H9 (cell line): ENCODE results near the gene COX5A. TPM values are rescaled to one million over a fixed set of nuclear protein-coding genes. Genes with fewer than 3 reads are reported as not detected.
"Not testable (repeated sequence)": the region's sequence is repeated elsewhere in the genome, so short reads cannot be mapped to it uniquely, and the experiment has no call there.

Experiments used
- DNase-seq: peaks from one replicate; pipeline ENCODE4 v3.0.0-alpha.2; 2017
- H2AFZ ChIP-seq: one replicate; pipeline ENCODE4 v1.6.1; 2013; ENCODE audit warnings: mild to moderate bottlenecking, low read length, control low read depth, moderate library complexity
- H2AK5ac ChIP-seq: 2 replicates; pipeline ENCODE4 v1.6.1; 2013; ENCODE audit warnings: low read length, control low read depth, mixed read lengths; ENCODE audit not compliant: insufficient read length
- H2BK120ac ChIP-seq: one replicate; pipeline ENCODE4 v1.6.1; 2013; ENCODE audit warnings: low read depth, mild to moderate bottlenecking, low read length, control low read depth, inconsistent platforms; ENCODE audit not compliant: poor library complexity, severe bottlenecking
- H2BK12ac ChIP-seq: 2 replicates; pipeline ENCODE4 v1.6.1; 2013; ENCODE audit warnings: low read length, control low read depth, mixed read lengths, low read depth; ENCODE audit not compliant: insufficient read length
- H2BK15ac ChIP-seq: 2 replicates; pipeline ENCODE4 v1.6.1; 2013; ENCODE audit warnings: low read depth, low read length, control low read depth
- H2BK20ac ChIP-seq: one replicate; pipeline ENCODE4 v1.6.1; 2013; ENCODE audit warnings: low read depth, mild to moderate bottlenecking, low read length, control low read depth, inconsistent platforms; ENCODE audit not compliant: poor library complexity, severe bottlenecking
- H2BK5ac ChIP-seq: 2 replicates; pipeline ENCODE4 v1.6.1; 2013; ENCODE audit warnings: low read length, control low read depth, mixed read lengths; ENCODE audit not compliant: insufficient read length
- H3K14ac ChIP-seq: 2 replicates; pipeline ENCODE4 v1.6.1; 2013; ENCODE audit warnings: low read length, control low read depth; ENCODE audit not compliant: insufficient read depth
- H3K18ac ChIP-seq: 2 replicates; pipeline ENCODE4 v1.6.1; 2013; ENCODE audit warnings: low read depth, mild to moderate bottlenecking, mixed read lengths, low read length, control low read depth; ENCODE audit not compliant: insufficient read length
- H3K23ac ChIP-seq: 2 replicates; pipeline ENCODE4 v1.6.1; 2013; ENCODE audit warnings: low read length, control low read depth, mixed read lengths, low read depth; ENCODE audit not compliant: insufficient read length
- H3K23me2 ChIP-seq: 2 replicates; pipeline ENCODE4 v1.6.1; 2013; ENCODE audit warnings: low read depth, mild to moderate bottlenecking, mixed read lengths, low read length, control low read depth; ENCODE audit not compliant: insufficient read length, poor library complexity, severe bottlenecking
- H3K27ac ChIP-seq: 2 replicates; pipeline ENCODE4 v1.5.1; 2013; ENCODE audit warnings: low read length, control low read depth, mixed read lengths, low read depth; ENCODE audit not compliant: insufficient read length
- H3K27me3 ChIP-seq: 2 replicates; pipeline ENCODE4 v1.6.1; 2013; ENCODE audit warnings: low read length, control low read depth, inconsistent platforms; ENCODE audit not compliant: insufficient read depth
- H3K4ac ChIP-seq: 2 replicates; pipeline ENCODE4 v1.6.1; 2013; ENCODE audit warnings: low read depth, mild to moderate bottlenecking, control low read depth, inconsistent platforms, low read length, moderate library complexity
- H3K4me1 ChIP-seq: 2 replicates; pipeline ENCODE4 v1.6.1; 2013; ENCODE audit warnings: low read length, control low read depth, inconsistent platforms; ENCODE audit not compliant: insufficient read depth
- H3K4me2 ChIP-seq: 2 replicates; pipeline ENCODE4 v1.6.1; 2013; ENCODE audit warnings: low read length, control low read depth, mixed read lengths; ENCODE audit not compliant: insufficient read length, insufficient read depth
- H3K56ac ChIP-seq: 2 replicates; pipeline ENCODE4 v1.6.1; 2013; ENCODE audit warnings: low read depth, mild to moderate bottlenecking, mixed read lengths, low read length, control low read depth; ENCODE audit not compliant: insufficient read length
- H3K79me1 ChIP-seq: 2 replicates; pipeline ENCODE4 v1.6.1; 2013; ENCODE audit warnings: low read depth, mild to moderate bottlenecking, moderate library complexity, low read length, control low read depth, inconsistent platforms; ENCODE audit not compliant: insufficient read depth, poor library complexity, severe bottlenecking
- H3K79me2 ChIP-seq: 2 replicates; pipeline ENCODE4 v1.6.1; 2013; ENCODE audit warnings: low read length, control low read depth, inconsistent platforms; ENCODE audit not compliant: insufficient read depth
- H3K9ac ChIP-seq: 2 replicates; pipeline ENCODE4 v1.6.1; 2013; ENCODE audit warnings: low read length, control low read depth, mixed read lengths; ENCODE audit not compliant: insufficient read length; ENCODE audit errors: extremely low read depth
- H3K9me3 ChIP-seq: one replicate; pipeline ENCODE4 v1.6.1; 2013; ENCODE audit warnings: low read depth, low read length, inconsistent platforms; ENCODE audit not compliant: control insufficient read depth
- H3T11ph ChIP-seq: one replicate; pipeline ENCODE4 v1.6.1; 2013; ENCODE audit warnings: mild to moderate bottlenecking, low read length, control low read depth, inconsistent platforms
- H4K20me1 ChIP-seq: one replicate; pipeline ENCODE4 v1.6.1; 2013; ENCODE audit not compliant: control insufficient read depth, insufficient read length, insufficient read depth
- H4K5ac ChIP-seq: 2 replicates; pipeline ENCODE4 v1.6.1; 2013; ENCODE audit warnings: low read depth, mild to moderate bottlenecking, mixed read lengths, low read length, control low read depth; ENCODE audit not compliant: insufficient read length
- H4K8ac ChIP-seq: replicated peaks from 2 replicates; pipeline ENCODE4 v1.6.1; 2013; ENCODE audit warnings: low read length, control low read depth, mixed read lengths, low read depth; ENCODE audit not compliant: insufficient read length
- H4K91ac ChIP-seq: 2 replicates; pipeline ENCODE4 v1.6.1; 2013; ENCODE audit warnings: low read depth, mild to moderate bottlenecking, moderate library complexity, mixed read lengths, low read length, control low read depth; ENCODE audit not compliant: insufficient read length
- H3K27ac Mint-ChIP-seq, 3 experiments: 2 replicates in 2 of 3; 3 replicates in 1 of 3; pipeline ENCODE4 v1.8.0; 2020 to 2021; ENCODE audit warnings: mixed read lengths in 3 of 3, mild to moderate bottlenecking in 1 of 3, moderate library complexity in 1 of 3
- H3K27me3 Mint-ChIP-seq: 2 replicates; pipeline ENCODE4 v1.8.0; 2021; ENCODE audit warnings: low read depth, mild to moderate bottlenecking, moderate library complexity, mixed read lengths
- H3K36me3 Mint-ChIP-seq, 3 experiments: 2 replicates in 2 of 3; 3 replicates in 1 of 3; pipeline ENCODE4 v1.8.0; 2020 to 2021; ENCODE audit warnings: low read depth in 3 of 3, mixed read lengths in 3 of 3; ENCODE audit not compliant: insufficient read depth in 1 of 3
- H3K4me1 Mint-ChIP-seq, 2 experiments: 2 replicates each; pipeline ENCODE4 v1.8.0; 2020; ENCODE audit warnings: mixed read lengths in 2 of 2
- H3K4me3 Mint-ChIP-seq, 2 experiments: 2 replicates in 1 of 2; 3 replicates in 1 of 2; pipeline ENCODE4 v1.8.0; 2020 to 2021; ENCODE audit warnings: mild to moderate bottlenecking in 2 of 2, mixed read lengths in 2 of 2, moderate library complexity in 1 of 2
- H3K9me3 Mint-ChIP-seq, 2 experiments: 2 replicates in 1 of 2; 3 replicates in 1 of 2; pipeline ENCODE4 v1.8.0; 2020; ENCODE audit warnings: mild to moderate bottlenecking in 2 of 2, mixed read lengths in 2 of 2, moderate library complexity in 1 of 2
- WGBS: extraction: QIAGEN DNeasy Blood & Tissue Kit; methylation state at CpG from one replicate; pipeline ENCODE4 v1.1.7; 2013; ENCODE audit warnings: missing lambda C conversion rate, low lambda C conversion rate, mixed read lengths; ENCODE audit not compliant: insufficient read length; ENCODE audit errors: extremely low coverage; 5-methylcytosine and 5-hydroxymethylcytosine counted together
- total RNA-seq: library from RNA; stranded (reverse); gene quantifications from 2 replicates; pipeline ENCODE4 v1.2.1, GENCODE V29; 2021
- TF ChIP-seq, protein P1 (sequence below): fragments of 200-600 bp; sonication (generic); conservative IDR thresholded peaks from 3 replicates; pipeline ENCODE4 v1.8.0; 2021; ENCODE audit warnings: antibody characterized with exemption, mild to moderate bottlenecking

The COX5A gene
- total RNA-seq, 1 experiment from 2014 or later = 331 TPM

DNA sequence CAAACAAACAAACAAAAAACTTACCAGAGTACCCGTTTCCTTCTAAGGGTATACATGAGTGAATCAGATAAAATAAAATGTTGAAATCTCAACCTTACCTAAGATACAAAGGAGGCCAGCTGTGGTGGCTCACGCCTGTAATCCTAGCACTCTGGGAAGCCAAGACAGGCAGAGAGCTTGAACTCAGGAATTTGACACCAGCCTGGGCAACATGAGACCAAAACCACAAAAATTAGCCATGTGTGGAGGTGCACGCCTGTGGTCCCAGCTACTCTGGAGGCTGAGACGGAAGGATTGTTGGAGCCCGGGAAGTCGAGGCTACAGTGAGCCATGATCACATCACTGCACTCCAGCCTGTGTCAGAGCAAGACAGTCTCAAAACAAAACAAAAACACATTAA, 20.2 kb downstream of the COX5A start:
- Histone ChIP-seq H3K4ac (no peak overlapping the region), H3K79me2 (no peaks in the 10 kb centered on the region), H4K91ac (no peak overlapping the region), H3K4me2 (no peak overlapping the region), H2BK5ac (no peak overlapping the region), H3K9me3 (no peaks in the 10 kb centered on the region), H4K20me1 (no peaks in the 10 kb centered on the region), H2AFZ (no peak overlapping the region), H3T11ph (no peak overlapping the region), H4K5ac (no peak overlapping the region), H3K56ac (no peak overlapping the region), H3K9ac (no peak overlapping the region), H2BK120ac (no peak overlapping the region), H3K23me2 (no peaks in the 10 kb centered on the region), H2BK12ac (no peak overlapping the region), H3K27ac (no peak overlapping the region), H4K8ac (no peak overlapping the region), H3K18ac (no peak overlapping the region), H3K14ac (no peak overlapping the region), H3K4me1 (no peaks in the 10 kb centered on the region), H2BK15ac (no peak overlapping the region), H3K23ac (no peak overlapping the region), H3K79me1 (no peaks in the 10 kb centered on the region), H2AK5ac (no peak overlapping the region), H3K27me3 (no peaks in the 10 kb centered on the region), H2BK20ac (no peak overlapping the region)
- no peak for DNase-seq
- no peak overlapping the region for H3K27ac Mint-ChIP-seq
- H3K36me3 Mint-ChIP-seq = peaks cover 47 to 87% (median 65%) of the 10 kb centered on the region in 3 experiments
- no peaks in the 10 kb centered on the region for H3K4me1 Mint-ChIP-seq
- no peaks in the 10 kb centered on the region for H3K9me3 Mint-ChIP-seq
- TF ChIP-seq, protein P1, sequence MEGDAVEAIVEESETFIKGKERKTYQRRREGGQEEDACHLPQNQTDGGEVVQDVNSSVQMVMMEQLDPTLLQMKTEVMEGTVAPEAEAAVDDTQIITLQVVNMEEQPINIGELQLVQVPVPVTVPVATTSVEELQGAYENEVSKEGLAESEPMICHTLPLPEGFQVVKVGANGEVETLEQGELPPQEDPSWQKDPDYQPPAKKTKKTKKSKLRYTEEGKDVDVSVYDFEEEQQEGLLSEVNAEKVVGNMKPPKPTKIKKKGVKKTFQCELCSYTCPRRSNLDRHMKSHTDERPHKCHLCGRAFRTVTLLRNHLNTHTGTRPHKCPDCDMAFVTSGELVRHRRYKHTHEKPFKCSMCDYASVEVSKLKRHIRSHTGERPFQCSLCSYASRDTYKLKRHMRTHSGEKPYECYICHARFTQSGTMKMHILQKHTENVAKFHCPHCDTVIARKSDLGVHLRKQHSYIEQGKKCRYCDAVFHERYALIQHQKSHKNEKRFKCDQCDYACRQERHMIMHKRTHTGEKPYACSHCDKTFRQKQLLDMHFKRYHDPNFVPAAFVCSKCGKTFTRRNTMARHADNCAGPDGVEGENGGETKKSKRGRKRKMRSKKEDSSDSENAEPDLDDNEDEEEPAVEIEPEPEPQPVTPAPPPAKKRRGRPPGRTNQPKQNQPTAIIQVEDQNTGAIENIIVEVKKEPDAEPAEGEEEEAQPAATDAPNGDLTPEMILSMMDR = no peak
- no CpG with 5 or more reads among the region's 6 CpGs for WGBS
- no peaks in the 10 kb centered on the region for H3K27me3 Mint-ChIP-seq
- H3K4me3 Mint-ChIP-seq = no peak overlapping the region

DNA sequence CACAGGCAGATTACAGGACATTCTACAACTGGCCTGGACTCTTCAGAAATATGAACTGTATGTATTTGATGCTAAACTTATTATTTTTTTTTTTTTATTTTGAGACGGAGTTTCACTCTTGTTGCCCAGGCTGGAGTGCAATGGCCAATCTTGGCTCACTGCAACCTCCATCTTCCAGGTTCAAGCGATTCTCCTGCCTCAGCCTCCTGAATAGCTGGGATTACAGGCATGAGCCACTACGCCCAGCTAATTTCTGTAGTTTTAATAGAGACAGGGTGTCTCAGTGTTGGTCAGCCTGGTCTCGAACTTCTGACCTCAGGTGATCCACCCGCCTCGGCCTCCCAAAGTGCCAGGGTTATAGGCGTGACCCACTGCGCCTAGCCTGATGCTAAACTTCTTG, 24.1 kb downstream of the COX5A start:
- not testable (repeated sequence) for H3K9ac ChIP-seq, H3K79me2 ChIP-seq, H3K79me1 ChIP-seq, H3K23ac ChIP-seq, H4K20me1 ChIP-seq, H4K91ac ChIP-seq, H2AFZ ChIP-seq, DNase-seq, H3K23me2 ChIP-seq, H3K9me3 Mint-ChIP-seq, H3K18ac ChIP-seq, H3T11ph ChIP-seq, H3K4me2 ChIP-seq, H3K27ac Mint-ChIP-seq, H2BK15ac ChIP-seq, H4K5ac ChIP-seq, H2BK5ac ChIP-seq, H2BK12ac ChIP-seq, H3K4me1 Mint-ChIP-seq, H2BK120ac ChIP-seq, H3K27me3 ChIP-seq, H4K8ac ChIP-seq, H3K9me3 ChIP-seq, H3K56ac ChIP-seq, H3K4me3 Mint-ChIP-seq, H3K27me3 Mint-ChIP-seq, H2BK20ac ChIP-seq, H3K4ac ChIP-seq, H3K27ac ChIP-seq, H2AK5ac ChIP-seq, H3K14ac ChIP-seq, H3K4me1 ChIP-seq
- WGBS = no CpG with 5 or more reads among the region's 8 CpGs
- peaks cover 41 to 63% (median 51%) of the 10 kb centered on the region in 3 experiments for H3K36me3 Mint-ChIP-seq
